Kidney tubule cell (primary cell): ENCODE measurements around the gene IL17C.

Source experiments
- DNase-seq: peaks from one replicate; pipeline ENCODE4 v3.0.0-alpha.2; 2018; ENCODE audit warnings: low spot score

The IL17C gene

GRCh38 chr16:88610080-88610479 lies 28.3 kb upstream of the IL17C start:
- DNase-seq = no peak

- DNase-seq = no peak
Measured at GRCh38 chr16:88610909-88611812, 27.2 kb upstream of the IL17C start.

GRCh38 chr16:88613293-88613692 lies 25.1 kb upstream of the IL17C start:
- no peak for DNase-seq

GRCh38 chr16:88613911-88614817 lies 24.2 kb upstream of the IL17C start:
- no peak for DNase-seq

GRCh38 chr16:88614818-88615580 lies 23.4 kb upstream of the IL17C start:
- no peak for DNase-seq

GRCh38 chr16:88616320-88616719 lies 22.1 kb upstream of the IL17C start:
- peak; percentile 43 for DNase-seq

GRCh38 chr16:88616736-88617135 lies 21.6 kb upstream of the IL17C start:
- no peak for DNase-seq

- no peak for DNase-seq
Measured at GRCh38 chr16:88617268-88618031, 20.9 kb upstream of the IL17C start.

- no peak for DNase-seq
Measured at GRCh38 chr16:88618182-88618955, 20.0 kb upstream of the IL17C start.

GRCh38 chr16:88618956-88619667 lies 19.3 kb upstream of the IL17C start:
- no peak for DNase-seq

- DNase-seq = no peak
Measured at GRCh38 chr16:88619859-88620815, 18.2 kb upstream of the IL17C start.

GRCh38 chr16:88622125-88622524 lies 16.2 kb upstream of the IL17C start:
- DNase-seq = no peak

GRCh38 chr16:88622866-88623265 lies 15.5 kb upstream of the IL17C start:
- DNase-seq = no peak

GRCh38 chr16:88623858-88624257 lies 14.5 kb upstream of the IL17C start:
- no peak for DNase-seq

- no peak for DNase-seq
Measured at GRCh38 chr16:88624481-88624880, 13.9 kb upstream of the IL17C start.

GRCh38 chr16:88624977-88625576 lies 13.3 kb upstream of the IL17C start:
- no peak for DNase-seq

GRCh38 chr16:88626646-88627045 lies 11.7 kb upstream of the IL17C start:
- DNase-seq = no peak
